ENCODE measurements around the gene BEND7.

- no peak for TF ChIP-seq CTCF (IDR thresholded peaks at IDR 0.05; ENCODE audit: insufficient read depth, low read depth, low read length)
- TF ChIP-seq EZH2 (IDR thresholded peaks at IDR 0.05; ENCODE audit: insufficient read depth, low read length): no peak
Observed at GRCh38 chr10:13505052-13505680, 23.6 kb downstream of the BEND7 start.

Data from astrocyte (in vitro differentiated cells and primary cell).